Hepatocyte (in vitro differentiated cells): ENCODE results near the gene HOXC4.
A peak's percentile ranks its signal among the peaks of the same experiment; 100 is the strongest.

Experiments used
- CTCF ChIP-seq: fragments of 200-600 bp; sonication (generic); IDR thresholded peaks from 2 replicates; pipeline ENCODE4 v1.5.1; 2016; ENCODE audit warnings: antibody characterized with exemption, mild to moderate bottlenecking; ENCODE audit not compliant: poor library complexity
- EZH2phosphoT487 ChIP-seq: fragments of 200-600 bp; sonication (generic); IDR thresholded peaks from one replicate; pipeline ENCODE4 v1.6.1; 2018; ENCODE audit warnings: antibody characterized with exemption, mild to moderate bottlenecking, low read depth, moderate library complexity; ENCODE audit not compliant: unreplicated experiment, severe bottlenecking

DNA sequence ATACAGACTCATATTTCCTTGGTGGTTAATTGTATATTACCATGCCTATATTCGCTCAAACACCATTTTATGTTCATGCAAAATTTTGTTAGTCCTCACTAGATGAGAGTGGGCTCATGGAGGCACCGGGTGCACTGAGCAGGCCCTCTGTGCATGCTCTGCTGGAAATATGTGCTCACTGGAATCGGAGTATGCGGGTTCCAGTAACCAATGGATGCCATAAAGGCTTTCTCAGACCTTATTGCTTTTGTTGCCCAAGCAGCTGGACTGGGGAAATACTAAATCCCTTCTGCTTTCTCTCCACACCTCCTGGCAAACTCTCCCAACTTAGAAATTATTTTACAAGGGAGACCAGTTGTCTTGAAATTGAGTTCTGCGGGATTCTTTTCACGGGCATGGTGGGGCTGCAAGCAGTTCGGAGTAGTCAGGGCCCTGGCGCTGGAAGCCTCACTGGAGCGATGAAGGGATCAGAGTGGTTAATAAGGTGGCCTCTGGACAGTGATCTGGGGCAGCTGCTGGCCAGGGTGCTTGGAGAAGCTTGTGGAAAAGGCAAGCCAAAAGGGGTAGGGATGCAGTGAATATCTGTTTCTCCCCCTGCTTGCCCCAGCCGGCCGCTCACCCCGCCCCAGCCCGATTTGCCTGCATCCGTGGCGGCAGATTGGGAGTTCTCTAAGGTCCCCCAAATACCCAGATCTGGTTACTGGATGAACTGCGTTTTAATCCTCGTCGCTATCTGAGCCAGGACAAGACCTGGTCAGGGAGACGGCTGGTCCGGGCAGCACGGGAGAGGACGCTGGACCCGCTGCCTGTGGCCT is 32.8 kb upstream of the HOXC4 start:
- TF ChIP-seq CTCF = no peak
- TF ChIP-seq EZH2phosphoT487 = peak; percentile 18
